ENCODE data around the gene POLD1. TPM values are rescaled to one million over a fixed set of nuclear protein-coding genes. Genes with fewer than 3 reads are reported as not detected.

Gene POLD1
- total and polyA plus RNA-seq, 3 donors from 2014 or later = 30.7 to 51.7 (median 42.2) TPM

DNA sequence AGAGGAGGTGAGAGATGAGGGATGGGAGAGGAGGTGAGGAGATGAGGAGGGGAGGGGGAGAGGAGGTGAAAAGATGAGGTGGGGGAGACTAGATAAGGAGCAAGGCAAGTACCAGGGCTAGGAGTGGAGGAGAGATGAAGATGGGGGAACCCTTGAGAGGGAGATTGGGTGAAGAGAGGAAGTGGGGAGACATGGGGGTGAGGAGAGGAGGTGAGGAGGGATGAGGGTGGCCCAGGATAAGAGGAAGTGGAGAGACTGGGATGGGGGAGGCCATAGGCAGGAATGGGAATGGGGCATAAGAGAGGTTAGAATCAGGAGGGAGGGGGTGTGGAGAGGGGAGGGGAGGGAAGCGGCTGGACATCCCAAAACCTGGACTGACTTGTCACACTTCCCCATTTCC is 75.5 kb downstream of the POLD1 start:
- TF ChIP-seq, protein P1, sequence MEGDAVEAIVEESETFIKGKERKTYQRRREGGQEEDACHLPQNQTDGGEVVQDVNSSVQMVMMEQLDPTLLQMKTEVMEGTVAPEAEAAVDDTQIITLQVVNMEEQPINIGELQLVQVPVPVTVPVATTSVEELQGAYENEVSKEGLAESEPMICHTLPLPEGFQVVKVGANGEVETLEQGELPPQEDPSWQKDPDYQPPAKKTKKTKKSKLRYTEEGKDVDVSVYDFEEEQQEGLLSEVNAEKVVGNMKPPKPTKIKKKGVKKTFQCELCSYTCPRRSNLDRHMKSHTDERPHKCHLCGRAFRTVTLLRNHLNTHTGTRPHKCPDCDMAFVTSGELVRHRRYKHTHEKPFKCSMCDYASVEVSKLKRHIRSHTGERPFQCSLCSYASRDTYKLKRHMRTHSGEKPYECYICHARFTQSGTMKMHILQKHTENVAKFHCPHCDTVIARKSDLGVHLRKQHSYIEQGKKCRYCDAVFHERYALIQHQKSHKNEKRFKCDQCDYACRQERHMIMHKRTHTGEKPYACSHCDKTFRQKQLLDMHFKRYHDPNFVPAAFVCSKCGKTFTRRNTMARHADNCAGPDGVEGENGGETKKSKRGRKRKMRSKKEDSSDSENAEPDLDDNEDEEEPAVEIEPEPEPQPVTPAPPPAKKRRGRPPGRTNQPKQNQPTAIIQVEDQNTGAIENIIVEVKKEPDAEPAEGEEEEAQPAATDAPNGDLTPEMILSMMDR (IDR thresholded peaks at IDR 0.05) = no peak
- no peak for TF ChIP-seq POLR2A (IDR thresholded peaks at IDR 0.05)
- no peaks in the 10 kb centered on the region for H3K4me1 ChIP-seq
- H3K4me3 ChIP-seq = no peak overlapping the region
- no peak for DNase-seq
- H3K36me3 ChIP-seq (ENCODE audit: low read depth, missing control alignments) = no peaks in the 10 kb centered on the region
- no peak overlapping the region for H3K27ac ChIP-seq
- intact Hi-C loops (cut with DNase I; ENCODE audit: low total_unique reads) = loop anchor here (5.0 kb wide), 1 partner anchor 92 kb away; the partner anchor contains the start of gene NAPSA
- H3K27me3 ChIP-seq = no peaks in the 10 kb centered on the region
- WGBS, 2 donors = 71 to 72% methylated on average over 1 of the region's 1 CpG
- H3K9me3 ChIP-seq = no peaks in the 10 kb centered on the region

DNA sequence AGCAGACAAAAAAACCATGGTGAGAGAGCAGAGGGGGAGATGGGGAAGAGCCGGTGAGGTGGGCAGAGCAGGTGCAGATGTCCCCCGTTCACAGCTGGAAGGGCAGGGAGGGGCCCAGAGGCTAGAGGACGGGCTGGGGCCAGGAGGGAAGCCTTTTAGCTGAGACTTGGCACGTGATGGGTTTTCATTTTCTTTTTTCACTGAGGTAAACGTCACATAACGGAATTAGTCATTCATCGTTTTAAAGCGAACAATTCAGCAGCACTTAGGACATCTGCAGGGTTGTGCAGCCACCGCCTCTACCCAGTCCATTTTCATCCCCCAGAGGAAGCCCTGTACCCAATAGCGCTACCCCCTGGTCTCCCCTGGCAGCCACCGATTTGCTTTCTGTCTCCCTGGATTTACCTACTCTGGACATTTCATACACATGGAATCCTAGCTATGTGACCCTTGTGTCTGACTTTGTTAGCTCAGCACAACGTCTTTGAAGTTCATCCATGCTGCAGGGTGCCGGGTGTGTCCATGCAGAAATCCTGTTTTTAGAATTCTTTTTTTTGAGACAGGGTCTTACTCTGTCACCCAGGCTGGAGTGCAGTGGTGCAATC is 76.1 kb downstream of the POLD1 start:
- H3K4me1 ChIP-seq = no peaks in the 10 kb centered on the region
- 37 to 54% methylated on average over 13 of the region's 13 CpGs for WGBS, 2 donors
- intact Hi-C loops (cut with DNase I; ENCODE audit: low total_unique reads) = loop anchor here (5.0 kb wide), 1 partner anchor 93 kb away; the partner anchor contains the start of gene NAPSA
- H3K27me3 ChIP-seq = no peaks in the 10 kb centered on the region
- H3K9me3 ChIP-seq = no peaks in the 10 kb centered on the region
- H3K36me3 ChIP-seq (ENCODE audit: low read depth, missing control alignments) = no peaks in the 10 kb centered on the region
- no peak for TF ChIP-seq POLR2A (IDR thresholded peaks at IDR 0.05)
- TF ChIP-seq, protein P1 (IDR thresholded peaks at IDR 0.05) = no peak
- DNase-seq = no peak
- no peak overlapping the region for H3K27ac ChIP-seq
- H3K4me3 ChIP-seq = no peak overlapping the region

DNA sequence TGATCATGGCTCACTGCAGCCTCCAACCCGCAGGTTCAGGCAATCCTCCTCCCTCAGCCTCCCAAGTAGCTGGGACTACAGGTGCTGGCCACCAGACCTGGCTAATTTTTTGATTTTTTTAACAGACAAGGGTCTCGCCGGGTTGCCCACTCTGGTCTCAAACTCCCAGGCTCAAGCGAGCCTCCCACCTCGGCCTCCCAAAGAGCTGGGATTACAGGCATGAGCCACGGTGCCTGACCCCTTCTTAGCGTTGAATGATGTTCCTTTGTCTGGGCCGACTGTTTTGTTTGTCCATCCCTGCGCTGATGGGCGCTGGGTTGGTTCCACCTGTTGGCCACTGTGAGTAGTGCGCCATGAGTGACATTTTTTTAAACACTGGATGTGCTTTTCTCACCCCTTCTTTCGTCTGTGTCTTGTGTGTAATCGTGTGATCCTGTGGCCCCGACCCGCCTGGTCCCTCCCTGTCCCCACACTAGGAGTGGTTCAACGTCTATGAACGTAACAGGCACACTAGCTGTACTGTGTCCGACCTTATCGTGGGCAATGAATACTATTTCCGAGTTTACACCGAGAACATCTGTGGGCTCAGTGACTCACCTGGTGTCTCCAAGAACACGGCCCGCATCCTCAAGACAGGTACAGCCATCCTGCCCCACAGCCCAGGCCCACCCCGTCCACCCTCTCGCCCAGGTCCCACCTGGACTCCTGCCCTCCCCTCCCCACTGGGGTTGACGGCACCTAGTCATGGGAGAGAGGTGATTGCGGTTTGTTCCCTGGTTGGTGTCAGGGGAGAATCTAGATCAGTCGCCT is 77.1 kb downstream of the POLD1 start:
- H3K4me3 ChIP-seq = no peak overlapping the region
- TF ChIP-seq, protein P1 (IDR thresholded peaks at IDR 0.05) = peak; percentile 66 to 88 (median 88)
- TF ChIP-seq POLR2A (IDR thresholded peaks at IDR 0.05) = no peak
- intact Hi-C loops (cut with DNase I; ENCODE audit: low total_unique reads) = loop anchor here (5.0 kb wide), 1 partner anchor 94 kb away; the partner anchor contains the start of gene NAPSA
- H3K9me3 ChIP-seq = no peaks in the 10 kb centered on the region
- no peak overlapping the region for H3K27ac ChIP-seq
- no peaks in the 10 kb centered on the region for H3K36me3 ChIP-seq (ENCODE audit: low read depth, missing control alignments)
- H3K27me3 ChIP-seq = no peaks in the 10 kb centered on the region
- 49 to 60% methylated on average over 26 to 28 of the region's 28 CpGs for WGBS, 2 donors
- H3K4me1 ChIP-seq = no peaks in the 10 kb centered on the region
- peak; percentile 73 for DNase-seq

DNA sequence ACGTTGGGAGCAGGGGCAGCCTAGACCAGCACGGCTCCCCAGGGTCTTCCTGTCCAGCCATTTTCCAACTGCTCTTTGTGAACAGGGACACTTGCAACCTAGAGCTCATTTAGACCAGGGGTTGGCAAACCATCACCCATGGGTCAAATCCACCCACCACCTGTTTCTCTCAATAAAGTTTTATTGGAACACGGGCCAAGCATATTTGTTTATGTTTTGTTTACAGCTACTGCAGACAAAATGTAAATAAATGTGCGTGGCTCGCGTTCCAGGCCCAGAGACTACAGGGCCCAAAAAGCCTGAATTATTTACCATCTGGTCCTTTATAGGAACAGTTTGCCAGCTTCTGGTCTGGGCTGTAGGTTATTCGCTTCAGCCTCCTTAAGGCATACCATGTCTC is 78.8 kb downstream of the POLD1 start:
- no peak for TF ChIP-seq POLR2A (IDR thresholded peaks at IDR 0.05)
- TF ChIP-seq, protein P1 (IDR thresholded peaks at IDR 0.05) = no peak
- no peak overlapping the region for H3K4me3 ChIP-seq
- H3K27me3 ChIP-seq = no peaks in the 10 kb centered on the region
- WGBS, 2 donors = 77 to 78% methylated on average over 7 of the region's 7 CpGs
- H3K4me1 ChIP-seq = no peaks in the 10 kb centered on the region
- intact Hi-C loops (cut with DNase I; ENCODE audit: low total_unique reads) = loop anchor here (5.0 kb wide), 1 partner anchor 96 kb away; the partner anchor contains the start of gene NAPSA
- H3K27ac ChIP-seq = no peak overlapping the region
- DNase-seq = no peak
- H3K9me3 ChIP-seq = no peaks in the 10 kb centered on the region
- no peaks in the 10 kb centered on the region for H3K36me3 ChIP-seq (ENCODE audit: low read depth, missing control alignments)
